ENCODE results near the gene CBX4.
A peak's percentile ranks its signal among the peaks of the same experiment; 100 is the strongest.

CBX4 gene

GRCh38 chr17:79839356-79840268, at the start of gene CBX4:
Gene CBX4 (minus strand): TSS chr17:79839440. CDS start chr17:79839251, 189 bp downstream.
- TF ChIP-seq CTCF (IDR thresholded peaks at IDR 0.05; ENCODE audit: low read depth, low read length, missing control alignments), result peak; percentile 47
- DNase-seq (ENCODE audit: low read depth), result peak; percentile 66
- in situ Hi-C loops (cut with HindIII; ENCODE audit: low sequenced_read_pairs), result no loop called here
- H3K4me3 ChIP-seq (ENCODE audit: low read depth, low read length), result peak within 1 kb of the TSS; percentile 66

- H3K4me3 ChIP-seq (ENCODE audit: low read depth, low read length), result no peak overlapping the region
- in situ Hi-C loops (cut with HindIII; ENCODE audit: low sequenced_read_pairs), result no loop called here
- no peak for TF ChIP-seq CTCF (IDR thresholded peaks at IDR 0.05; ENCODE audit: low read depth, low read length, missing control alignments)
- no peak for DNase-seq (ENCODE audit: low read depth)
Observed at GRCh38 chr17:79888009-79888540, 48.8 kb upstream of the CBX4 start.

GRCh38 chr17:79887451-79887991, 48.3 kb upstream of the CBX4 start:
- in situ Hi-C loops (cut with HindIII; ENCODE audit: low sequenced_read_pairs), result no loop called here
- no peak for DNase-seq (ENCODE audit: low read depth)
- H3K4me3 ChIP-seq (ENCODE audit: low read depth, low read length), result no peak overlapping the region
- TF ChIP-seq CTCF (IDR thresholded peaks at IDR 0.05; ENCODE audit: low read depth, low read length, missing control alignments), result no peak

GRCh38 chr17:79883202-79883601, 44.0 kb upstream of the CBX4 start:
- H3K4me3 ChIP-seq (ENCODE audit: low read depth, low read length), result no peak overlapping the region
- DNase-seq (ENCODE audit: low read depth), result no peak
- in situ Hi-C loops (cut with HindIII; ENCODE audit: low sequenced_read_pairs), result no loop called here
- no peak for TF ChIP-seq CTCF (IDR thresholded peaks at IDR 0.05; ENCODE audit: low read depth, low read length, missing control alignments)

- in situ Hi-C loops (cut with HindIII; ENCODE audit: low sequenced_read_pairs), result no loop called here
- TF ChIP-seq CTCF (IDR thresholded peaks at IDR 0.05; ENCODE audit: low read depth, low read length, missing control alignments), result no peak
- DNase-seq (ENCODE audit: low read depth), result no peak
Observed at GRCh38 chr17:79878329-79878947, 39.2 kb upstream of the CBX4 start.

GRCh38 chr17:79877041-79877440, 37.8 kb upstream of the CBX4 start:
- in situ Hi-C loops (cut with HindIII; ENCODE audit: low sequenced_read_pairs), result no loop called here
- TF ChIP-seq CTCF (IDR thresholded peaks at IDR 0.05; ENCODE audit: low read depth, low read length, missing control alignments), result no peak
- H3K4me3 ChIP-seq (ENCODE audit: low read depth, low read length), result no peak overlapping the region

More at GRCh38 chr17:79878329-79878947, 39.2 kb upstream of the CBX4 start:
- no peak overlapping the region for H3K4me3 ChIP-seq (ENCODE audit: low read depth, low read length)

More at GRCh38 chr17:79877041-79877440, 37.8 kb upstream of the CBX4 start:
- no peak for DNase-seq (ENCODE audit: low read depth)
